Measurements from ENCODE around the gene AMPD1. TPM values are rescaled to one million over a fixed set of nuclear protein-coding genes. Genes with fewer than 3 reads are reported as not detected.

AMPD1 gene
- total RNA-seq, 1 experiment from 2014 or later, result not detected

DNA sequence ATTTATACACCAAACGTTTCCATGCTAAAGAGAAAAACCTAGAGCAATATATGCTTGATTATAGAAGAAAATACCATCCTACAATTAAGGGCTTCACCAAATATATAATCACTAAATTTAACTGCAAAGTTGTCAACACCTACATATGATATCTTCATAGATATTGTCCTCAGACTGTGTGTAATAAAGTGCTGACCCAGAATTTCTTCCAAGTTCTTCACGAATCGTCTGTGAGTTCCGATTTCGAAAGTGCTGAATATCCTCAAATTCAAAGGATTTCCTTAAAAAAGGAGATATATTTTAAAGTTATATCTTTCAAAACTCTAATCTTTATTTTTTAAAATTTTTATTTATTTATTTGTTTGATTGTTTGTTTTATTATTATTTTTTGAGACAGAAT lies 72.0 kb downstream of the AMPD1 start:
- CTCF ChIA-PET, result no interaction called here
- DNase-seq, result no peak
- Mint-ChIP-seq H3K4me3 (ENCODE audit: low read depth, unreplicated experiment) (no peak overlapping the region), H3K9me3 (ENCODE audit: low read depth, unreplicated experiment) (no peaks in the 10 kb centered on the region), H3K4me1 (ENCODE audit: low read depth, unreplicated experiment) (peaks cover 11% of the 10 kb centered on the region), H3K36me3 (ENCODE audit: insufficient read depth, unreplicated experiment) (peaks cover 3% of the 10 kb centered on the region), H3K27ac (ENCODE audit: unreplicated experiment) (no peak overlapping the region), H3K27me3 (ENCODE audit: unreplicated experiment) (no peaks in the 10 kb centered on the region)
- TF ChIP-seq, protein P1, sequence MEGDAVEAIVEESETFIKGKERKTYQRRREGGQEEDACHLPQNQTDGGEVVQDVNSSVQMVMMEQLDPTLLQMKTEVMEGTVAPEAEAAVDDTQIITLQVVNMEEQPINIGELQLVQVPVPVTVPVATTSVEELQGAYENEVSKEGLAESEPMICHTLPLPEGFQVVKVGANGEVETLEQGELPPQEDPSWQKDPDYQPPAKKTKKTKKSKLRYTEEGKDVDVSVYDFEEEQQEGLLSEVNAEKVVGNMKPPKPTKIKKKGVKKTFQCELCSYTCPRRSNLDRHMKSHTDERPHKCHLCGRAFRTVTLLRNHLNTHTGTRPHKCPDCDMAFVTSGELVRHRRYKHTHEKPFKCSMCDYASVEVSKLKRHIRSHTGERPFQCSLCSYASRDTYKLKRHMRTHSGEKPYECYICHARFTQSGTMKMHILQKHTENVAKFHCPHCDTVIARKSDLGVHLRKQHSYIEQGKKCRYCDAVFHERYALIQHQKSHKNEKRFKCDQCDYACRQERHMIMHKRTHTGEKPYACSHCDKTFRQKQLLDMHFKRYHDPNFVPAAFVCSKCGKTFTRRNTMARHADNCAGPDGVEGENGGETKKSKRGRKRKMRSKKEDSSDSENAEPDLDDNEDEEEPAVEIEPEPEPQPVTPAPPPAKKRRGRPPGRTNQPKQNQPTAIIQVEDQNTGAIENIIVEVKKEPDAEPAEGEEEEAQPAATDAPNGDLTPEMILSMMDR (IDR thresholded peaks at IDR 0.05; ENCODE audit: unreplicated experiment), result no peak
- no TSS peak for BruUV-seq (replicated peaks)
- intact Hi-C loops (cut with micrococcal nuclease; ENCODE audit: unreplicated experiment), result no loop called here

Other genes starting within 250 kb of the AMPD1 start
- gene TRIM33, start 184.3 kb downstream of the AMPD1 start, total RNA-seq (2022), result 42.0 and 46.8 TPM in 2 replicates
- gene BCAS2, start 113.9 kb downstream of the AMPD1 start, total RNA-seq (2022), result 30.7 and 34.7 TPM in 2 replicates
- 1.2 and 1.3 TPM in 2 replicates for gene DENND2C, start 25.5 kb downstream of the AMPD1 start, total RNA-seq (2022)
- 29.1 and 29.4 TPM in 2 replicates for gene NRAS, start 21.2 kb upstream of the AMPD1 start, total RNA-seq (2022)
- 333 and 362 TPM in 2 replicates for gene CSDE1, start 62.4 kb upstream of the AMPD1 start, total RNA-seq (2022)
- gene SIKE1, start 85.1 kb upstream of the AMPD1 start, total RNA-seq (2022), result 26.7 and 37.1 TPM in 2 replicates
- gene SYCP1, start 159.3 kb upstream of the AMPD1 start, total RNA-seq (2022), result not detected in 2 replicates